Activated CD4-positive, alpha-beta memory T cell treated with anti-CD3 and anti-CD28 coated beads, Interleukin-2, amount 10 ng/mL, durations not matched to agents 7 days and 5 days (primary cell): ENCODE measurements around the gene TPGS2. TPM values are rescaled to one million over a fixed set of nuclear protein-coding genes. Genes with fewer than 3 reads are reported as not detected.
"Not testable (repeated sequence)": the region's sequence is repeated elsewhere in the genome, so short reads cannot be mapped to it uniquely, and the experiment has no call there.

ENCODE experiments used
- CTCF ChIA-PET: fragments of 350-600 bp; sonication (Branson Sonifier 250); formaldehyde crosslinking; loops from one replicate; lab custom pipeline; 2021; ENCODE audit warnings: antibody characterized with exemption, inconsistent platforms; lab: Charles Lee
- POLR2A ChIA-PET: fragments of 350-600 bp; sonication (Branson Sonifier 250); formaldehyde crosslinking; loops from one replicate; lab custom pipeline; 2021; ENCODE audit warnings: antibody characterized with exemption; lab: Charles Lee
- DNase-seq: peaks from one replicate; pipeline ENCODE4 v3.0.0-alpha.2; 2020
- H3K27ac Mint-ChIP-seq: one replicate; pipeline ENCODE4 v1.8.0; 2021; ENCODE audit warnings: mild to moderate bottlenecking, mixed read lengths
- H3K27me3 Mint-ChIP-seq: one replicate; pipeline ENCODE4 v1.8.0; 2021; ENCODE audit warnings: mixed read lengths
- H3K36me3 Mint-ChIP-seq: one replicate; pipeline ENCODE4 v1.8.0; 2021; ENCODE audit warnings: low read depth, mixed read lengths
- H3K4me1 Mint-ChIP-seq: one replicate; pipeline ENCODE4 v1.8.0; 2021; ENCODE audit warnings: mixed read lengths
- H3K4me3 Mint-ChIP-seq: one replicate; pipeline ENCODE4 v1.8.0; 2021; ENCODE audit warnings: mild to moderate bottlenecking, mixed read lengths
- H3K9me3 Mint-ChIP-seq: one replicate; pipeline ENCODE4 v1.8.0; 2021; ENCODE audit warnings: mixed read lengths
- total RNA-seq, 2 experiments: library from RNA; stranded (reverse); gene quantifications; one replicate each; pipeline ENCODE4 v1.2.3, GENCODE V29; 2021

Gene TPGS2
- total RNA-seq, 2 experiments from 2014 or later, result 110 TPM

DNA sequence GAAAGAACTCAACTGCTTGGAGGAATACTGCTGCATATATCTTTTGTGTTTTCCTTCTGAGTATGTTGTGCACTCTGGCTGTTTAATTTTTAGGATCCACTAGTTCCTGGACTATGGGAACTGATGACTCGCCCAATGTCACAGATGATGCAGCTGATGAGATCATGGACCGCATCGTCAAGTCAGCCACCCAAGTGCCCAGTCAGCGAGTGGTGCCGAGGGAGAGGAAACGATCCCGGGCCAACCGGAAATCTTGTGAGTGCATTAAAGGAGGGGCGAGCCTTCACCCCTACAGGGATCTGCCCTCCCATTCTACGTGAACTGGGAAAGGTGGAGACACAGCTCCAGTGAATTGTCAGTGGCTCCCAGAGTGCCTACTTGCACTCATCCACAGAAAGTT lies 59.6 kb downstream of the TPGS2 start:
- no peak overlapping the region for H3K4me3 Mint-ChIP-seq
- ChIA-PET POLR2A (no interaction called here), CTCF (interaction anchor here (0.8 to 1.6 kb wide), 2 partner anchors 12 to 32 kb away, joined by 3 read pairs; no protein-coding TSS in a partner anchor)
- no peaks in the 10 kb centered on the region for H3K9me3 Mint-ChIP-seq
- no peaks in the 10 kb centered on the region for H3K36me3 Mint-ChIP-seq
- no peak overlapping the region for H3K27ac Mint-ChIP-seq
- DNase-seq, result no peak
- H3K4me1 Mint-ChIP-seq, result peaks cover 9% of the 10 kb centered on the region
- no peaks in the 10 kb centered on the region for H3K27me3 Mint-ChIP-seq

DNA sequence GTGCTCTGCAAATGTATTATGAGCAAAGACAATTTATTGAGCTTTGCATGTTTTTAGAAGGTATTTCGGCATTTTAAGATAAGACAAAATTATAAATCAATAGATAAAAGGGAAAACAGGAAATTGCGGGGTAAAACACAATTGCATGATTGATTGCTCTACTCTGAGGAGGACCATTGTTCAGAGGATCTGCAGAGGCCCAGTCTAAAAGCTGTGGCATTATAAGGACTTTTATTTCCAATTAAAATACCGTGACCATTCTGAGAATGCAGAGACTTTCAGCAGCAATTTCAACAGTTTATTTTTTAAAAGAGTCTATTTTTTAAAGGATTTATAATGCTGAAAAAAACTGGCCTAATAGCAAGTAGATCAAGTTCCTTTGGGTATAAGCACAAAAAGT lies 62.0 kb downstream of the TPGS2 start:
- ChIA-PET POLR2A (no interaction called here), CTCF (no interaction called here)
- no peak overlapping the region for H3K4me3 Mint-ChIP-seq
- peaks cover 9% of the 10 kb centered on the region for H3K4me1 Mint-ChIP-seq
- H3K9me3 Mint-ChIP-seq, result no peaks in the 10 kb centered on the region
- H3K36me3 Mint-ChIP-seq, result no peaks in the 10 kb centered on the region
- DNase-seq, result no peak
- no peaks in the 10 kb centered on the region for H3K27me3 Mint-ChIP-seq
- no peak overlapping the region for H3K27ac Mint-ChIP-seq

DNA sequence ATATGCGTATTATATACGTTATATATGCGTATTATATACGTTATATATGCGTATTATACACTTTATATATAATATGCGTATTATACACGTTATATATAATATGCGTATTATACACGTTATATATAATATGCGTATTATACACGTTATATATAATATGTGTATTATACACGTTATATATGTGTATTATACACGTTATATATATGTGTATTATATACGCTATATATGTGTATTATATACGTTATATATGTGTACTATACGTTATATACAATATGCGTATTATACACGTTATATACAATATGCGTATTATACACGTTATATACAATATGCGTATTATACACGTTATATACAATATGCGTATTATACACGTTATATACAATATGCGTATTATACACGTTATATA lies 65.8 kb downstream of the TPGS2 start:
- H3K27ac Mint-ChIP-seq, H3K4me1 Mint-ChIP-seq, DNase-seq, POLR2A ChIA-PET, H3K36me3 Mint-ChIP-seq, H3K4me3 Mint-ChIP-seq, H3K9me3 Mint-ChIP-seq, H3K27me3 Mint-ChIP-seq: not testable (repeated sequence)
- CTCF ChIA-PET, result interaction anchor here (0.6 kb wide), 1 partner anchor 60 kb away, joined by 3 read pairs; no protein-coding TSS in a partner anchor

DNA sequence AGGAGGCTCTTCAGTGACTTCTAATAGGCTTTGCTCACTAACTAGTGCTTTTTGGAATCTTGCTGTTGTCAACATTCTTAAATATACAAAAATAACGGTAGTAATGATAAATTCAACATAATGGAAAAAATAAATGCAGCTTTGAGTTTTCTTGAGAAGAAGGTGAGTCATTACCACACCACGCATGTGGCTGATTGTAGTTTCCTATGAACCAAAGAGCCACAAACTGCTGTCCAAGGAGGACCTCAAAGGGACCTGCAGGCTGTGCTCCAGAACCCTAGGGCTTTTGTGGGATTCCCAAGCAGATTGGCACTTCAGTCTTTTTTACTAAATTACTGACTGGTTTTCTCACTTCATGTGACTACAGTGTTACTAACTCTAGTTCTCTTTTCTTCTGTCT lies 66.7 kb downstream of the TPGS2 start:
- H3K4me1 Mint-ChIP-seq, result no peaks in the 10 kb centered on the region
- H3K9me3 Mint-ChIP-seq, result no peaks in the 10 kb centered on the region
- ChIA-PET POLR2A (no interaction called here), CTCF (no interaction called here)
- DNase-seq, result no peak
- no peaks in the 10 kb centered on the region for H3K27me3 Mint-ChIP-seq
- H3K27ac Mint-ChIP-seq, result no peak overlapping the region
- no peaks in the 10 kb centered on the region for H3K36me3 Mint-ChIP-seq
- no peak overlapping the region for H3K4me3 Mint-ChIP-seq

DNA sequence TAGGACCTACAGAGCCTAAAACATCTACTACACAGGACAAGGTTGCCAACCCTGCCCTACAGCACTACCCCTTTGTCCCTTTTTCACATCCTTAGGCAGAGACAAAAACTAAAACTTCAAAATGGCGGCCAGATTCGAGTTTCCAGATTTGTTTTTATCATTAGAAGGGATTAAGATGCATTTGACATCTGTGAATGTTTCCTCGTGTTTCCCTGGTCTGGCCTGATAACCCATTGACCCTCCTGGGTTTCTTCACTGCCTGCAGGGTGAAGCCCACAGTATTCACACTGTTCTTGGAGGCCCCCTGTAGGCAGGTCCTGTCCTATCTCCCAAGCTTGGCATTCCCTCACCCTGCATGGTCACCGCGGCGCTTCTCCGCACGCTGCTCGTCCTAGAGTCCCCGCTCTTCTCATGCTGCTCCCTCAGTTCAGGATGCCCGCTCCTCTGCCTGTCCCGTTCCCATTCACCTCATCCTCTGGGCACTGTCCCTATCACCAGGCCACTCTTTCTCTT lies 67.6 kb downstream of the TPGS2 start:
- ChIA-PET CTCF (no interaction called here), POLR2A (no interaction called here)
- no peaks in the 10 kb centered on the region for H3K4me1 Mint-ChIP-seq

DNA sequence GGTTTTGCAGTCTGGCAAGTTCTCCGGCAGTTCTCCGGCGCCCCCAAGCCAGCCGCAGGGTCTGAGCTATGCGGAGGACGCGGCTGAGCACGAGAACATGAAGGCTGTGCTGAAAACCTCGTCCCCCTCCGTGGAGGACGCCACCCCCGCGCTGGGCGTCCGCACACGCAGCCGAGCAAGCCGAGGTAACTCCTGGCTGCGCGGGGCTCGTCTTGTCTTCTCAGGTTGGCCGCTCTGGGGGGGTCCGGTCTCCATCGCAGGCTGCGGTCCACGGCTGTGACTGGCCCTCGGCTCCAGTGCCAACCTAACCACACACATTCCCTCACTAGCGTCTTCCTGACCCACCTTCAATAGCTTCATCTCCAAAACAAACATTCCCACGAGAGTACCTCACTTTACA lies 68.2 kb downstream of the TPGS2 start:
- Mint-ChIP-seq H3K9me3 (no peaks in the 10 kb centered on the region), H3K36me3 (no peaks in the 10 kb centered on the region)
- CTCF ChIA-PET, result no interaction called here

More for the DNA sequence above, 67.6 kb downstream of the TPGS2 start:
- H3K36me3 Mint-ChIP-seq, result no peaks in the 10 kb centered on the region
- no peaks in the 10 kb centered on the region for H3K9me3 Mint-ChIP-seq
- no peaks in the 10 kb centered on the region for H3K27me3 Mint-ChIP-seq
- no peak overlapping the region for H3K4me3 Mint-ChIP-seq
- no peak overlapping the region for H3K27ac Mint-ChIP-seq
- DNase-seq, result no peak

DNA sequence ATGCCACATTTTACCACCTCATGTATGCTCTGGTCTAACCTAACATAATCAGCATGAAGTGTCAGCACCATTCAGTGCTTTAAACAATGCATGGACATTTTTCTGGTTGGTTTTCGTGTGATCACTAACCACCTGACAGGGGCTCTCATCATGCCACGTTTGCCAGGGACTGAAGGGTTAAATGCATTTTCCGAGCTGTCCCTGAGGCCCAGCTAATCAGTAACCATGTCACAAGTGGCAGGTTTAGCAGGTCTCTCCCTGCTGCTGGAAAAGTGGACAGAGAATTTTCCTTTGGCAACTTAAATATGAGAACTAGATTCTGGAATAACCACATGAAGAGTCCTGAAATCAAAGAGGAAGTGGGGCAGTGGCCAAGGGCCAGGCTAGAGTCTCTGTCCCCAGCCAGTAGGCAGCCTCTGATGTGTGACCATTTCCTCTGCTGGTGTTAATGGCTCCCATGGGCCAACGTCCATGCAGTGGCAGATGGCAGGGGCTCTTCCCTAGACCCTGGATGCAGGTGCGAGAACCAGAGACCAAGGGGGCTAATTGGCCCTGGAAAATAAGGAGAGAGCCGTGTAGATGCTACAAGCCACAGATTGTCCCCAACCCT lies 69.5 kb downstream of the TPGS2 start:
- no peaks in the 10 kb centered on the region for H3K9me3 Mint-ChIP-seq
- H3K4me3 Mint-ChIP-seq, result no peak overlapping the region
- no peaks in the 10 kb centered on the region for H3K4me1 Mint-ChIP-seq
- no peak for DNase-seq
- no peaks in the 10 kb centered on the region for H3K27me3 Mint-ChIP-seq
- H3K36me3 Mint-ChIP-seq, result no peaks in the 10 kb centered on the region
- POLR2A ChIA-PET, result no interaction called here
- CTCF ChIA-PET, result no interaction called here
- H3K27ac Mint-ChIP-seq, result no peak overlapping the region

More for the DNA sequence above, 68.2 kb downstream of the TPGS2 start:
- no peak for DNase-seq
- H3K4me1 Mint-ChIP-seq, result no peaks in the 10 kb centered on the region
- no peak overlapping the region for H3K4me3 Mint-ChIP-seq
- H3K27ac Mint-ChIP-seq, result no peak overlapping the region
- POLR2A ChIA-PET, result no interaction called here
- no peaks in the 10 kb centered on the region for H3K27me3 Mint-ChIP-seq

DNA sequence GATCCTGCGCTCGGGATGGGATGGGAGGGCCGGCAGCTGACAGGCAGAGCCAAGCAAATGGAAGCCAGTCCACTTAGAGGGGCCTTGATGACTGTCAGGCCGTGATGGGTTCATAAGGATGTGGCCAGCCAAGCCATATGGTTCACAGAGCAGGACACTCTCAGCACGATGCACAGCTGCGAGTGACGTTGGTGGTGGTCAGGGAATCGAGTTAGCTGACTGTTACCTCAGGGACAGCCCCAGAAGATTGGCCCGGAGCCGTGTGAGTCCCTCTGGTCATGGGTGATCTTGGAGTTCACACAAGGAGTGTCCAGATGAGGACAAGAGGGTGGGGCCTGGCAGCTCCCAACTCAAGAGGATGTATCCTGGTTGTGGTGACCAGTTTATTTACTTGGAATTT lies 70.2 kb downstream of the TPGS2 start:
- ChIA-PET POLR2A (no interaction called here), CTCF (no interaction called here)
- Mint-ChIP-seq H3K9me3 (no peaks in the 10 kb centered on the region), H3K36me3 (no peaks in the 10 kb centered on the region), H3K4me1 (no peaks in the 10 kb centered on the region), H3K27me3 (no peaks in the 10 kb centered on the region), H3K4me3 (no peak overlapping the region), H3K27ac (no peak overlapping the region)
- DNase-seq, result no peak

DNA sequence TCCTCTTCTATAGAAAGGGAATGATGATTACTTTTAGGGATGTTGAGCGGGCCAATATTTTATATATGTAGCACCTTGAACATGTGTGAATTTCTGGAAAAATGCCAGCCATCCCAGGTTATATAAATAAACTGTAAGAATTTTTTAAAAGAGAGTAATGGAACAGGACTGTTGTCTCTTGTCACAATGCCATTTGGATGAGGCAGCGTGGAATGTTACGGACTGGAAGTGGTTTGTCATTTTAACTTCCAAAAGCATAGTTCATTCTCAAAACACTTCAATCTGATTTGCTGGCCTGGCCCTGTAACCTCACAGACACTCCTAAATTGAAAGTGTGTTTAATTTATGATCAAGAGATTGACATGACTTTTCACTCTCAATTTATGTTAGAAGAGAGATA lies 70.8 kb downstream of the TPGS2 start:
- Mint-ChIP-seq H3K27ac (no peak overlapping the region), H3K4me1 (no peaks in the 10 kb centered on the region), H3K27me3 (no peaks in the 10 kb centered on the region), H3K4me3 (no peak overlapping the region), H3K9me3 (no peaks in the 10 kb centered on the region), H3K36me3 (no peaks in the 10 kb centered on the region)
- no peak for DNase-seq
- CTCF ChIA-PET, result interaction anchor here (0.8 to 1.1 kb wide), 2 partner anchors 11 to 70 kb away, joined by 3 to 4 read pairs; no protein-coding TSS in a partner anchor
- POLR2A ChIA-PET, result no interaction called here

DNA sequence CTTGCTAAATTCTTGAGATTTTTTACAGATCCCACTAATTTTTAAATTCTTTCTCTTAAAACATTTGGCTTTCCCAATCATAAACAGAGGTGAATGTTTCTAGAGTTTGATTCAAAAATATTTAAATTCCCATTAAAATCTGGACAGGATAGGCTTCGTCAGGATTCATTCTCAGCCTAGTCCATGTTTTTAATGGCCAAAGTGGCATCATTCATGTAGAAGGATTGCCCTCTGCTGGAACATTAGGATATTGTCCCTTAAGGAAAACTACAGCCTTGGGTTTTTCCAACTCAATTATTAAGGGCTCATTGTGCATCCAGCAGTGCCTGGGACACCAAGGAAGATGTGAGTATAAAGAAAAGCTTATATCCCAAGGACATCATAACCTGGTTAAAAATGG lies 71.7 kb downstream of the TPGS2 start:
- no peaks in the 10 kb centered on the region for H3K36me3 Mint-ChIP-seq
- H3K4me1 Mint-ChIP-seq, result no peaks in the 10 kb centered on the region
- DNase-seq, result no peak
- CTCF ChIA-PET, result interaction anchor here (0.8 to 1.1 kb wide), 2 partner anchors 12 to 69 kb away, joined by 3 to 4 read pairs; no protein-coding TSS in a partner anchor
- POLR2A ChIA-PET, result no interaction called here
- no peak overlapping the region for H3K27ac Mint-ChIP-seq
- no peak overlapping the region for H3K4me3 Mint-ChIP-seq
- H3K9me3 Mint-ChIP-seq, result no peaks in the 10 kb centered on the region
- no peaks in the 10 kb centered on the region for H3K27me3 Mint-ChIP-seq

DNA sequence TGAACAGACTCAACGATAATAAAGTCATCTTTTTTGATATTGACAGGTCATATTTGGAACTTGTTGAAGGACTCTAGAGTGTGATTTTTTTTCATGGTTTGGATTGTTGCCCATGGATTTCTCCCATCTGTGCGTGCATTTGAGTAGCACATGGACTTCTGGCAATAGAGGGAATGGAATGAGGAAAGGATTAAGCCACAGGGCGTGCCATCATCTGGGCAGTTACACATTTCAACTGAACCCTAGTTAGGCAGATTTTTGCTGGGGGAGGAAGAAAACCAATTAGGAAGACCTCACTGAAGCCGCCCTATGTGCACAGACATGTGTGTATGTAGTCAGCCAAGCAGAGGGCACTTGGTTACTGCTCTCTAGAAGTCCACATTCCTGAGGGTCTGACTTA lies 72.6 kb downstream of the TPGS2 start:
- H3K4me1 Mint-ChIP-seq, result no peaks in the 10 kb centered on the region
- DNase-seq, result no peak
- H3K36me3 Mint-ChIP-seq, result no peaks in the 10 kb centered on the region
- no peak overlapping the region for H3K4me3 Mint-ChIP-seq
- POLR2A ChIA-PET, result no interaction called here
- CTCF ChIA-PET, result interaction anchor here (0.6 kb wide), 1 partner anchor 68 kb away, joined by 3 read pairs; no protein-coding TSS in a partner anchor
- H3K9me3 Mint-ChIP-seq, result no peaks in the 10 kb centered on the region
- H3K27me3 Mint-ChIP-seq, result peaks cover 3% of the 10 kb centered on the region
- no peak overlapping the region for H3K27ac Mint-ChIP-seq

DNA sequence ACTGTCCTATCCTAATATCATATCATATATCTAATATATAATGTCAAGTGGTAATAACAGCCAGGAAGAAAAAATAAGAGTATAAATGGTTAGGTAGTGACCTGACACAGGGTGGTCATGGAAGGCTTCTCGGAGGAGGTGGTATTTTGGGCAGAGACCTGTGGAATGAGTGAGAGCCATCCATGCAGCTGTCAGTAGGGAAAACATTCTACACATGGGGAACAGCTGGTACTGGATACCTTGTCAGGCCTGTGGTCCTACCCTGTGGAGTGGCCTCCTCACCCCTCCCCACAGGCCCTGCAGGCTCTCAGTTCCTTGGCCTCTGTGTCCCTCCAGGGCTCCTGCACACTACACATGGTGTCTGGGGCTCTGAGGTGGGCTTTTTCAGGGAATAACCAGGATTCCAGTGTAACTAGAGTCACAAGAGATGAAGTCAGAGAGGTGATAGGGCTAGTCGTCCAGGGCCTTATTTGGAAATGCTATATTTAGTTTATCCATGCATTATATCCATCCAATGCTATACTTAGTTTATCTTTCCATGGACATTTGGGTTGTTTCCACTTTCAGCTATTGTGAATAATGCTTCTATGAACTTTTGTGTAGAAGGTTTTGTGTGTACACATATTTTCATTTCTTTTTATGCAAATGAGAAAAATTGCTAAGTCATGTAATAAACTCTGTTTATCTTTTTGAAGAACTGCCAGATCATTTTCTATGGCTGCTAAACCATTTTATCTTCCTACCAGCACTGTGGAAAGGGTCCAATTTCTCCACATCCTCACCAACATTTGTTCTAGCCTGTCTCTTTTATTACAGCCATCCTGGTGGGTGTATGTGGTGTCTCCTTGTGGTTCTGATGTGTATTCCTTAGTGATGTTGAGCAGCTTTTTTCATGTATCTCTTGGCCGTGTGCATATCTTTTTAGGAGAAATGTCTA lies 75.6 kb downstream of the TPGS2 start:
- no peaks in the 10 kb centered on the region for H3K36me3 Mint-ChIP-seq
- POLR2A ChIA-PET, result no interaction called here
- H3K9me3 Mint-ChIP-seq, result no peaks in the 10 kb centered on the region
- DNase-seq, result no peak
- no peak overlapping the region for H3K4me3 Mint-ChIP-seq
- no peaks in the 10 kb centered on the region for H3K4me1 Mint-ChIP-seq
- H3K27me3 Mint-ChIP-seq, result peaks cover 10% of the 10 kb centered on the region
- H3K27ac Mint-ChIP-seq, result no peak overlapping the region
- CTCF ChIA-PET, result no interaction called here

DNA sequence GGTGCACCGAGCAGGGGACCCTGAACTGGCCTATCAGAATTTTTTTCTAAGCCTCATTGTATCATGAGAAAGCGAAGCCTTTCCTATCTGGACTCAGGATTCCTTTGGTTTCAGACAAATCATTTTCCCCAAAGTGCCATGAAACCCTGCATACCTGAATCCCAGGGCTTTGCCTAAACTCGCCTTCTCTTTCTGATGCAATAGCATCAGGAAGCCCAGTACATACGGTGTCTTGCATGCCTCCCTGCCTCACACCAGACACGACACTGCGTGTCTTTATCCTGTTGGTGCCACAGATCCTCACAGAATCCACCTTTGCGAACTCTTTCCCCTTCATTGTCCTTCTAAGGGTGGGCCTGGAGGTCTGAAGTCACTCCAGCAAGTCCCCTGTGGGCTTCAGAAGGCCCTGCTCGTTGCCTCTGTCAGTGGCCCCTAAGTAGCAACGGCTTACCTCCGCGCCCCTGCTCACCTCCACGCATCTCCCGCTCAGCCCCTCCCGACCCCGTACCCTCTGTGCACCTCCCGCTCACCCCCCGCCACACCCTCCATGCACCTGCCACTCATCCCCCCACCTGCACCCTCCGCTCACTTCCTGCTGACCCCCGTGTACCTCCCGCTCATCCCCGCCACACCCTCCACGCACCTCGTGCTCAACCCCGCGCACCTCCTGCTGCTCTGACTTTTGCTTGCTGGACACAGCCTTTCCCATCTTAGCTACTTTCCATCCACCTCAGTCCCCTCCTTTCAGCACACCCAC lies 83.4 kb downstream of the TPGS2 start:
- ChIA-PET POLR2A (no interaction called here), CTCF (no interaction called here)
- Mint-ChIP-seq H3K9me3 (no peaks in the 10 kb centered on the region), H3K27me3 (peaks cover 6% of the 10 kb centered on the region), H3K4me1 (no peaks in the 10 kb centered on the region), H3K27ac (no peak overlapping the region), H3K4me3 (no peak overlapping the region), H3K36me3 (no peaks in the 10 kb centered on the region)
- DNase-seq, result no peak
